ENCODE data around the gene C3orf18. TPM values are rescaled to one million over a fixed set of nuclear protein-coding genes. Genes with fewer than 3 reads are reported as not detected.

C3orf18 gene
- total RNA-seq, 4 donors from 2014 or later: 1.3 to 3.7 (median 2.2) TPM

- DNase-seq (ENCODE audit: low spot score in 2 of 2): no peak
- no CpG with 5 or more reads among the region's 5 CpGs for WGBS
- no peak overlapping the region for H3K27ac ChIP-seq
- no peak overlapping the region for H3K4me3 ChIP-seq
- no peaks in the 10 kb centered on the region for H3K27me3 ChIP-seq
- TF ChIP-seq POLR2A (IDR thresholded peaks at IDR 0.05) (no peak), EP300 (IDR thresholded peaks at IDR 0.05) (no peak), CTCF (IDR thresholded peaks at IDR 0.05) (no peak), POLR2AphosphoS5 (IDR thresholded peaks at IDR 0.05) (no peak)
- no peaks in the 10 kb centered on the region for H3K36me3 ChIP-seq
- no peaks in the 10 kb centered on the region for H3K9me3 ChIP-seq
- H3K4me1 ChIP-seq: no peaks in the 10 kb centered on the region
Observed at GRCh38 chr3:50554553-50554952, 13.0 kb downstream of the C3orf18 start.

- Histone ChIP-seq H3K9me3 (no peaks in the 10 kb centered on the region), H3K27ac (no peak overlapping the region), H3K4me1 (no peaks in the 10 kb centered on the region), H3K36me3 (no peaks in the 10 kb centered on the region), H3K4me3 (no peak overlapping the region), H3K27me3 (no peaks in the 10 kb centered on the region)
- DNase-seq (ENCODE audit: low spot score in 2 of 2): no peak
- WGBS: 87% methylated on average over 7 of the region's 9 CpGs
- no peak for TF ChIP-seq POLR2AphosphoS5 (IDR thresholded peaks at IDR 0.05)
- no peak for TF ChIP-seq CTCF (IDR thresholded peaks at IDR 0.05)
- TF ChIP-seq POLR2A (IDR thresholded peaks at IDR 0.05): no peak
- no peak for TF ChIP-seq EP300 (IDR thresholded peaks at IDR 0.05)
Observed at GRCh38 chr3:50552598-50552997, 14.9 kb downstream of the C3orf18 start.

- Histone ChIP-seq H3K36me3 (no peaks in the 10 kb centered on the region), H3K27ac (no peak overlapping the region), H3K27me3 (no peaks in the 10 kb centered on the region), H3K4me1 (no peaks in the 10 kb centered on the region), H3K9me3 (no peaks in the 10 kb centered on the region), H3K4me3 (no peak overlapping the region)
- TF ChIP-seq CTCF (IDR thresholded peaks at IDR 0.05) (peak in 1 of 2 donors; percentile 16), EP300 (IDR thresholded peaks at IDR 0.05) (no peak), POLR2AphosphoS5 (IDR thresholded peaks at IDR 0.05) (no peak), POLR2A (IDR thresholded peaks at IDR 0.05) (no peak)
- WGBS: 83% methylated on average over 6 of the region's 7 CpGs
- no peak for DNase-seq (ENCODE audit: low spot score in 2 of 2)
Observed at GRCh38 chr3:50551681-50552435, 15.7 kb downstream of the C3orf18 start.

- no peak for DNase-seq (ENCODE audit: low spot score in 2 of 2)
- Histone ChIP-seq H3K36me3 (no peaks in the 10 kb centered on the region), H3K4me1 (no peaks in the 10 kb centered on the region)
Observed at GRCh38 chr3:50551054-50551659, 16.4 kb downstream of the C3orf18 start.

More at GRCh38 chr3:50551054-50551659, 16.4 kb downstream of the C3orf18 start:
- H3K9me3 ChIP-seq: no peaks in the 10 kb centered on the region
- H3K27me3 ChIP-seq: no peaks in the 10 kb centered on the region
- TF ChIP-seq EP300 (IDR thresholded peaks at IDR 0.05) (no peak), POLR2A (IDR thresholded peaks at IDR 0.05) (no peak), CTCF (IDR thresholded peaks at IDR 0.05) (no peak), POLR2AphosphoS5 (IDR thresholded peaks at IDR 0.05) (no peak)
- 58% methylated on average over 9 of the region's 9 CpGs for WGBS
- H3K4me3 ChIP-seq: no peak overlapping the region
- H3K27ac ChIP-seq: no peak overlapping the region
